Measurements from ENCODE around the gene PPP1R11. TPM values are rescaled to one million over a fixed set of nuclear protein-coding genes. Genes with fewer than 3 reads are reported as not detected.
A peak's percentile ranks its signal among the peaks of the same experiment; 100 is the strongest.
"Not testable (repeated sequence)": the region's sequence is repeated elsewhere in the genome, so short reads cannot be mapped to it uniquely, and the experiment has no call there.

The PPP1R11 gene
- total RNA-seq, 1 donor from 2014 or later = 30.0 TPM

- Mint-ChIP-seq H3K27me3 (ENCODE audit: low read depth) (peaks cover 79% of the 10 kb centered on the region), H3K4me1 (no peaks in the 10 kb centered on the region), H3K36me3 (no peaks in the 10 kb centered on the region), H3K9me3 (no peaks in the 10 kb centered on the region), H3K27ac (no peak overlapping the region), H3K4me3 (no peak overlapping the region)
- no peak for TF ChIP-seq CTCF (IDR thresholded peaks at IDR 0.05; ENCODE audit: unreplicated experiment)
- DNase-seq (ENCODE audit: low spot score in 2 of 2, unreplicated experiment in 2 of 2) = no peak
Observed at GRCh38 chr6:30112402-30112994, 45.5 kb downstream of the PPP1R11 start.

- Mint-ChIP-seq H3K27ac (no peak within 1 kb of the TSS), H3K4me3 (no peak within 1 kb of the TSS), H3K9me3 (no peaks in the 10 kb centered on the region), H3K4me1 (no peaks in the 10 kb centered on the region), H3K36me3 (no peaks in the 10 kb centered on the region), H3K27me3 (ENCODE audit: low read depth) (peaks cover 76% of the 10 kb centered on the region)
- TF ChIP-seq CTCF (IDR thresholded peaks at IDR 0.05; ENCODE audit: unreplicated experiment) = no peak
- no peak for DNase-seq (ENCODE audit: low spot score in 2 of 2, unreplicated experiment in 2 of 2)
Observed at GRCh38 chr6:30113003-30113759, 46.2 kb downstream of the PPP1R11 start, which contains the start of gene TRIM31. Gene TRIM31 (minus strand): TSS chr6:30113090. CDS start chr6:30112805, 285 bp downstream.

- no peak overlapping the region for H3K27ac Mint-ChIP-seq
Observed at GRCh38 chr6:30113841-30114240, 46.8 kb downstream of the PPP1R11 start.

GRCh38 chr6:30116724-30117123 is 49.7 kb downstream of the PPP1R11 start:
- Mint-ChIP-seq H3K36me3 (no peaks in the 10 kb centered on the region), H3K9me3 (no peaks in the 10 kb centered on the region), H3K4me3 (no peak overlapping the region), H3K27me3 (ENCODE audit: low read depth) (peaks cover 78% of the 10 kb centered on the region), H3K27ac (no peak overlapping the region), H3K4me1 (no peaks in the 10 kb centered on the region)
- DNase-seq (ENCODE audit: low spot score in 2 of 2, unreplicated experiment in 2 of 2) = no peak
- peak; percentile 59 for TF ChIP-seq CTCF (IDR thresholded peaks at IDR 0.05; ENCODE audit: unreplicated experiment)

More at GRCh38 chr6:30113841-30114240, 46.8 kb downstream of the PPP1R11 start:
- H3K9me3 Mint-ChIP-seq = no peaks in the 10 kb centered on the region
- H3K36me3 Mint-ChIP-seq = no peaks in the 10 kb centered on the region
- DNase-seq (ENCODE audit: low spot score in 2 of 2, unreplicated experiment in 2 of 2) = no peak
- H3K4me1 Mint-ChIP-seq = no peaks in the 10 kb centered on the region
- no peak overlapping the region for H3K4me3 Mint-ChIP-seq
- TF ChIP-seq CTCF (IDR thresholded peaks at IDR 0.05; ENCODE audit: unreplicated experiment) = no peak
- peaks cover 74% of the 10 kb centered on the region for H3K27me3 Mint-ChIP-seq (ENCODE audit: low read depth)

- H3K9me3 Mint-ChIP-seq; H3K4me1 Mint-ChIP-seq; H3K27ac Mint-ChIP-seq; H3K36me3 Mint-ChIP-seq; DNase-seq (ENCODE audit: low spot score in 2 of 2, unreplicated experiment in 2 of 2); H3K4me3 Mint-ChIP-seq: not testable (repeated sequence)
- H3K27me3 Mint-ChIP-seq (ENCODE audit: low read depth) = peaks cover 76% of the 10 kb centered on the region
Observed at GRCh38 chr6:30118691-30119090, 51.7 kb downstream of the PPP1R11 start.

Other genes starting within 250 kb of the PPP1R11 start
- 0.29 to 0.70 TPM (median 0.56 TPM) in 3 replicates for gene HLA-G, start 239.4 kb upstream of the PPP1R11 start, total RNA-seq
- 112 to 115 TPM (median 113 TPM) in 3 replicates for gene HLA-A, start 124.7 kb upstream of the PPP1R11 start, total RNA-seq
- 31.1 to 32.7 TPM (median 31.4 TPM) in 3 replicates for gene POLR1H, start 5.9 kb upstream of the PPP1R11 start, total RNA-seq
- not detected in 3 replicates for gene RNF39, start 8.6 kb downstream of the PPP1R11 start, total RNA-seq
- 0.58 to 0.68 TPM in 2 of 3 replicates, not detected in the other for gene TRIM31, start 45.9 kb downstream of the PPP1R11 start, total RNA-seq
- gene TRIM40, start 68.9 kb downstream of the PPP1R11 start, total RNA-seq = not detected in 3 replicates
- gene TRIM10, start 94.0 kb downstream of the PPP1R11 start, total RNA-seq = not detected in 3 replicates
- not detected in 3 replicates for gene TRIM15, start 96.3 kb downstream of the PPP1R11 start, total RNA-seq
- 55.4 to 58.3 TPM (median 56.9 TPM) in 3 replicates for gene TRIM26, start 146.2 kb downstream of the PPP1R11 start, total RNA-seq

Data from mesothelial cell of epicardium (in vitro differentiated cells).